Pancreas (tissue), 10 donors: ENCODE results near the gene C1RL. TPM values are rescaled to one million over a fixed set of nuclear protein-coding genes. Genes with fewer than 3 reads are reported as not detected.

ENCODE experiments used
- ATAC-seq, 4 donors: fragments of 200-7000 bp; cut with Tn5 transposase; one replicate each; pipeline versions ENCODE4 v1.8.0 to v1.9.1; 2020; ENCODE audit warnings: mild to moderate bottlenecking in 4 of 4, moderate library complexity in 4 of 4
- DNase-seq, 6 donors: peaks; one replicate each; pipeline ENCODE4 v3.0.0-alpha.2; 2020
- FAIRE-seq: peaks from 2 replicates; lab custom pipeline; 2012; peaks lifted over from hg19 to GRCh38; lab: Jason Lieb, UNC
- H3K27ac ChIP-seq, 4 donors: fragments of 200-600 bp; sonication (generic); 1 replicate in 3 of 4; 2 replicates in 1 of 4; pipeline versions ENCODE4 v1.5.0 to v1.8.0; 2020
- H3K27me3 ChIP-seq, 4 donors: fragments of 200-600 bp; one replicate each; pipeline ENCODE4 v1.8.0; 2021
- H3K36me3 ChIP-seq, 3 donors: fragments of 200-600 bp; sonication (generic) in 1 of 3; one replicate each; pipeline versions ENCODE4 v1.5.0 to v1.8.0; 2020 to 2021
- H3K4me1 ChIP-seq, 3 donors: fragments of 200-600 bp; one replicate each; pipeline ENCODE4 v1.8.0; 2021
- H3K4me3 ChIP-seq, 4 donors: fragments of 200-600 bp; sonication (generic) in 2 of 4; one replicate each; pipeline versions ENCODE4 v1.5.0 to v1.8.0; 2020 to 2021
- H3K9me3 ChIP-seq, 4 donors: fragments of 200-600 bp; one replicate each; pipeline ENCODE4 v1.8.0; 2021
- CTCF ChIP-seq, 4 donors: fragments of 200-600 bp; sonication (generic) in 3 of 4; IDR thresholded peaks; one replicate each; pipeline versions ENCODE4 v1.5.0 to v1.8.0; 2021; ENCODE audit warnings: antibody characterized with exemption in 4 of 4
- WGBS, 2 donors: extraction: QIAGEN DNeasy Blood & Tissue Kit; methylation state at CpG; one replicate each; pipeline ENCODE4 v1.1.7; 2013; 5-methylcytosine and 5-hydroxymethylcytosine counted together
- intact Hi-C, 3 donors: fragments of 100-400 bp; cut with DNase I; formaldehyde crosslinking; loops; one replicate each; pipeline versions ENCODE4 v1.11.1 to v1.14.2; 2022
- polyA plus RNA-seq, 2 donors: library from polyadenylated mRNA; stranded (reverse); fragments of 200-250 nt; gene quantifications; one replicate each; pipeline ENCODE4 v1.2.3, GENCODE V29; 2013
- total RNA-seq, 6 donors: library from RNA; stranded (reverse); fragmentation: NEBNext Ultra II Directional in 4 of 6; extraction: Animal tissue kit (Norgen Biotek cat#: 25700) in 4 of 6; gene quantifications; one replicate each; pipeline versions ENCODE4 v1.2.1 to v1.2.4, GENCODE V29; 2021 to 2023
- donor health status: healthy with polysubstance abuse.
- donor health status: DM: no; HTN: no; CAD: no; lungs with moderate emphysema.
- donor health status: DM: no; HTN: no; CAD: no.
- donor health status: control.
- donor health status: control.
- donor health status: Bipolar disorder and iron deficiency.
- donor health status: DM: yes; HTN: yes; CAD: no.
- donor health status: DM: no; HTN: no; CAD: no.
- donor health status: DM: no; HTN: no; CAD: no.
- donor health status: DM: yes; HTN: yes; CAD: no.

Gene C1RL
- total and polyA plus RNA-seq, 8 donors, result 36.5 to 60.5 (median 44.7) TPM

GRCh38 chr12:7122811-7123769 is 14.1 kb upstream of the C1RL start:
- intact Hi-C loops, result no loop called here
- 73 to 83% methylated on average over 7 of the region's 7 CpGs for WGBS, 2 donors
- no peaks in the 10 kb centered on the region for H3K27me3 ChIP-seq
- no peaks in the 10 kb centered on the region for H3K4me1 ChIP-seq
- DNase-seq (peak in 1 of 6 donors; percentile 16), ATAC-seq (peak in 3 of 4 donors; percentile 11 to 53 (median 18)), FAIRE-seq (no peak)
- H3K4me3 ChIP-seq, result no peak overlapping the region
- no peaks in the 10 kb centered on the region for H3K9me3 ChIP-seq
- no peaks in the 10 kb centered on the region for H3K36me3 ChIP-seq
- TF ChIP-seq CTCF (IDR thresholded peaks at IDR 0.05), result no peak
- no peak overlapping the region for H3K27ac ChIP-seq

GRCh38 chr12:7121324-7121723 is 12.3 kb upstream of the C1RL start:
- 77 to 90% methylated on average over 5 of the region's 5 CpGs for WGBS, 2 donors
- FAIRE-seq, result no peak
- no peak overlapping the region for H3K27ac ChIP-seq

GRCh38 chr12:7120166-7120565 is 11.2 kb upstream of the C1RL start:
- no peaks in the 10 kb centered on the region for H3K4me1 ChIP-seq
- intact Hi-C loops, result no loop called here
- no peaks in the 10 kb centered on the region for H3K9me3 ChIP-seq
- DNase-seq, result no peak
- ATAC-seq, result no peak
- no peak overlapping the region for H3K27ac ChIP-seq
- H3K36me3 ChIP-seq, result no peaks in the 10 kb centered on the region
- TF ChIP-seq CTCF (IDR thresholded peaks at IDR 0.05), result no peak
- FAIRE-seq, result no peak
- H3K27me3 ChIP-seq, result no peaks in the 10 kb centered on the region
- WGBS, 2 donors, result 76 to 85% methylated on average over 5 of the region's 5 CpGs
- no peak overlapping the region for H3K4me3 ChIP-seq

More at GRCh38 chr12:7121324-7121723, 12.3 kb upstream of the C1RL start:
- no peaks in the 10 kb centered on the region for H3K27me3 ChIP-seq
- no peak overlapping the region for H3K4me3 ChIP-seq
- no peaks in the 10 kb centered on the region for H3K36me3 ChIP-seq
- TF ChIP-seq CTCF (IDR thresholded peaks at IDR 0.05), result no peak
- DNase-seq (no peak), ATAC-seq (no peak)
- intact Hi-C loops, result no loop called here
- no peaks in the 10 kb centered on the region for H3K4me1 ChIP-seq
- H3K9me3 ChIP-seq, result no peaks in the 10 kb centered on the region

GRCh38 chr12:7118881-7119280 is 9.9 kb upstream of the C1RL start:
- intact Hi-C loops, result no loop called here
- H3K27ac ChIP-seq, result no peak overlapping the region
- no peak for DNase-seq
- 77 to 84% methylated on average over 3 of the region's 3 CpGs for WGBS, 2 donors
- no peaks in the 10 kb centered on the region for H3K9me3 ChIP-seq
- H3K36me3 ChIP-seq, result no peaks in the 10 kb centered on the region
- no peak for FAIRE-seq
- ATAC-seq, result no peak
- H3K27me3 ChIP-seq, result no peaks in the 10 kb centered on the region
- TF ChIP-seq CTCF (IDR thresholded peaks at IDR 0.05), result no peak
- no peak overlapping the region for H3K4me3 ChIP-seq
- H3K4me1 ChIP-seq, result no peaks in the 10 kb centered on the region

- Histone ChIP-seq H3K36me3 (no peaks in the 10 kb centered on the region), H3K27me3 (no peaks in the 10 kb centered on the region), H3K9me3 (no peaks in the 10 kb centered on the region), H3K4me1 (peaks cover 0 to 6% (median 0%) of the 10 kb centered on the region in 3 donors), H3K27ac (no peak overlapping the region), H3K4me3 (no peak overlapping the region)
- no peak for FAIRE-seq
- ATAC-seq, result no peak
- intact Hi-C loops, result no loop called here
- no peak for DNase-seq
- WGBS, 2 donors, result 70 to 79% methylated on average over 3 of the region's 3 CpGs
- no peak for TF ChIP-seq CTCF (IDR thresholded peaks at IDR 0.05)
Measured at GRCh38 chr12:7117670-7118069, 8.7 kb upstream of the C1RL start.
